ENCODE data around the gene MAP6. TPM values are rescaled to one million over a fixed set of nuclear protein-coding genes. Genes with fewer than 3 reads are reported as not detected.

Gene MAP6
- total and polyA plus RNA-seq, 10 of the 15 experiments (the other 5 are each of a cell fraction or from before 2014, with no cell fraction given) = 0.06 to 0.19 (median 0.11) TPM; not detected in 5

DNA sequence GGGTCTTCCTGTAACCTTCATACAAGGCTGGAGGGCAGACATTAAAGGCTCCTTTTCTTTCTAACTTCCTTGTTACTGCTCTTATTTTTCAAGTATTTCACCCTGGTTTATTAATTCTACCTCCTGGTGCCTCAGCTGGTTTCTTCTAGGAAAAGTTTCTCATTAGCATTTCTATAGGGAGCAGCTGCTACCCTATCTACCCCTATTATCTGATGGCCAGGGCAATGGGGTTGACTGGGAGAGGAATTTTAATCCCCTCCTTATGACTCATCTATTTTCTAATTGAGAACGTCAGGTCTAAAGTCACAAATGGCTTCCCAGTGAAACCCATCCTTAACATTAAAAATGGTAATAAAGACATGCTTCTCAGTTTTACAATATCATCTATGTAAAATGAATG, 5.0 kb downstream of the MAP6 start (continued):
- TF ChIP-seq, protein P1, sequence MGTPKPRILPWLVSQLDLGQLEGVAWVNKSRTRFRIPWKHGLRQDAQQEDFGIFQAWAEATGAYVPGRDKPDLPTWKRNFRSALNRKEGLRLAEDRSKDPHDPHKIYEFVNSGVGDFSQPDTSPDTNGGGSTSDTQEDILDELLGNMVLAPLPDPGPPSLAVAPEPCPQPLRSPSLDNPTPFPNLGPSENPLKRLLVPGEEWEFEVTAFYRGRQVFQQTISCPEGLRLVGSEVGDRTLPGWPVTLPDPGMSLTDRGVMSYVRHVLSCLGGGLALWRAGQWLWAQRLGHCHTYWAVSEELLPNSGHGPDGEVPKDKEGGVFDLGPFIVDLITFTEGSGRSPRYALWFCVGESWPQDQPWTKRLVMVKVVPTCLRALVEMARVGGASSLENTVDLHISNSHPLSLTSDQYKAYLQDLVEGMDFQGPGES (IDR thresholded peaks at IDR 0.05) = no peak
- TF ChIP-seq, protein P2, sequence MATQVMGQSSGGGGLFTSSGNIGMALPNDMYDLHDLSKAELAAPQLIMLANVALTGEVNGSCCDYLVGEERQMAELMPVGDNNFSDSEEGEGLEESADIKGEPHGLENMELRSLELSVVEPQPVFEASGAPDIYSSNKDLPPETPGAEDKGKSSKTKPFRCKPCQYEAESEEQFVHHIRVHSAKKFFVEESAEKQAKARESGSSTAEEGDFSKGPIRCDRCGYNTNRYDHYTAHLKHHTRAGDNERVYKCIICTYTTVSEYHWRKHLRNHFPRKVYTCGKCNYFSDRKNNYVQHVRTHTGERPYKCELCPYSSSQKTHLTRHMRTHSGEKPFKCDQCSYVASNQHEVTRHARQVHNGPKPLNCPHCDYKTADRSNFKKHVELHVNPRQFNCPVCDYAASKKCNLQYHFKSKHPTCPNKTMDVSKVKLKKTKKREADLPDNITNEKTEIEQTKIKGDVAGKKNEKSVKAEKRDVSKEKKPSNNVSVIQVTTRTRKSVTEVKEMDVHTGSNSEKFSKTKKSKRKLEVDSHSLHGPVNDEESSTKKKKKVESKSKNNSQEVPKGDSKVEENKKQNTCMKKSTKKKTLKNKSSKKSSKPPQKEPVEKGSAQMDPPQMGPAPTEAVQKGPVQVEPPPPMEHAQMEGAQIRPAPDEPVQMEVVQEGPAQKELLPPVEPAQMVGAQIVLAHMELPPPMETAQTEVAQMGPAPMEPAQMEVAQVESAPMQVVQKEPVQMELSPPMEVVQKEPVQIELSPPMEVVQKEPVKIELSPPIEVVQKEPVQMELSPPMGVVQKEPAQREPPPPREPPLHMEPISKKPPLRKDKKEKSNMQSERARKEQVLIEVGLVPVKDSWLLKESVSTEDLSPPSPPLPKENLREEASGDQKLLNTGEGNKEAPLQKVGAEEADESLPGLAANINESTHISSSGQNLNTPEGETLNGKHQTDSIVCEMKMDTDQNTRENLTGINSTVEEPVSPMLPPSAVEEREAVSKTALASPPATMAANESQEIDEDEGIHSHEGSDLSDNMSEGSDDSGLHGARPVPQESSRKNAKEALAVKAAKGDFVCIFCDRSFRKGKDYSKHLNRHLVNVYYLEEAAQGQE (IDR thresholded peaks at IDR 0.05; ENCODE audit: low read depth, low read length) = no peak
- TF ChIP-seq SMC3 (IDR thresholded peaks at IDR 0.05; ENCODE audit: borderline replicate concordance, low read length) (no peak), POLR2AphosphoS2 (IDR thresholded peaks at IDR 0.05; ENCODE audit: low read depth, low read length) (no peak), IKZF2 (IDR thresholded peaks at IDR 0.05) (no peak), SREBF1 (IDR thresholded peaks at IDR 0.05; ENCODE audit: low read length) (no peak), EGR1 (IDR thresholded peaks at IDR 0.05; ENCODE audit: borderline replicate concordance in 1 of 2, low read depth in 2 of 2, low read length in 2 of 2) (no peak), MTA3 (IDR thresholded peaks at IDR 0.05; ENCODE audit: borderline replicate concordance, low read length) (no peak), BMI1 (IDR thresholded peaks at IDR 0.05; ENCODE audit: borderline replicate concordance) (no peak), TCF12 (IDR thresholded peaks at IDR 0.05; ENCODE audit: low read depth, low read length) (no peak), TCF7 (IDR thresholded peaks at IDR 0.05; ENCODE audit: borderline replicate concordance) (no peak)
- TF ChIP-seq, protein P3, sequence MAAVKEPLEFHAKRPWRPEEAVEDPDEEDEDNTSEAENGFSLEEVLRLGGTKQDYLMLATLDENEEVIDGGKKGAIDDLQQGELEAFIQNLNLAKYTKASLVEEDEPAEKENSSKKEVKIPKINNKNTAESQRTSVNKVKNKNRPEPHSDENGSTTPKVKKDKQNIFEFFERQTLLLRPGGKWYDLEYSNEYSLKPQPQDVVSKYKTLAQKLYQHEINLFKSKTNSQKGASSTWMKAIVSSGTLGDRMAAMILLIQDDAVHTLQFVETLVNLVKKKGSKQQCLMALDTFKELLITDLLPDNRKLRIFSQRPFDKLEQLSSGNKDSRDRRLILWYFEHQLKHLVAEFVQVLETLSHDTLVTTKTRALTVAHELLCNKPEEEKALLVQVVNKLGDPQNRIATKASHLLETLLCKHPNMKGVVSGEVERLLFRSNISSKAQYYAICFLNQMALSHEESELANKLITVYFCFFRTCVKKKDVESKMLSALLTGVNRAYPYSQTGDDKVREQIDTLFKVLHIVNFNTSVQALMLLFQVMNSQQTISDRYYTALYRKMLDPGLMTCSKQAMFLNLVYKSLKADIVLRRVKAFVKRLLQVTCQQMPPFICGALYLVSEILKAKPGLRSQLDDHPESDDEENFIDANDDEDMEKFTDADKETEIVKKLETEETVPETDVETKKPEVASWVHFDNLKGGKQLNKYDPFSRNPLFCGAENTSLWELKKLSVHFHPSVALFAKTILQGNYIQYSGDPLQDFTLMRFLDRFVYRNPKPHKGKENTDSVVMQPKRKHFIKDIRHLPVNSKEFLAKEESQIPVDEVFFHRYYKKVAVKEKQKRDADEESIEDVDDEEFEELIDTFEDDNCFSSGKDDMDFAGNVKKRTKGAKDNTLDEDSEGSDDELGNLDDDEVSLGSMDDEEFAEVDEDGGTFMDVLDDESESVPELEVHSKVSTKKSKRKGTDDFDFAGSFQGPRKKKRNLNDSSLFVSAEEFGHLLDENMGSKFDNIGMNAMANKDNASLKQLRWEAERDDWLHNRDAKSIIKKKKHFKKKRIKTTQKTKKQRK (IDR thresholded peaks at IDR 0.05; ENCODE audit: low read depth, low read length) = no peak
- TF ChIP-seq, protein P4, sequence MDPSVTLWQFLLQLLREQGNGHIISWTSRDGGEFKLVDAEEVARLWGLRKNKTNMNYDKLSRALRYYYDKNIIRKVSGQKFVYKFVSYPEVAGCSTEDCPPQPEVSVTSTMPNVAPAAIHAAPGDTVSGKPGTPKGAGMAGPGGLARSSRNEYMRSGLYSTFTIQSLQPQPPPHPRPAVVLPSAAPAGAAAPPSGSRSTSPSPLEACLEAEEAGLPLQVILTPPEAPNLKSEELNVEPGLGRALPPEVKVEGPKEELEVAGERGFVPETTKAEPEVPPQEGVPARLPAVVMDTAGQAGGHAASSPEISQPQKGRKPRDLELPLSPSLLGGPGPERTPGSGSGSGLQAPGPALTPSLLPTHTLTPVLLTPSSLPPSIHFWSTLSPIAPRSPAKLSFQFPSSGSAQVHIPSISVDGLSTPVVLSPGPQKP (IDR thresholded peaks at IDR 0.05; ENCODE audit: low read depth, low read length) = no peak

Data from GM12878 (cell line).